Stimulated activated CD8-positive, alpha-beta memory T cell treated with anti-CD3 and anti-CD28 coated beads, Interleukin-4, amount 100 ng/mL, for 48 hours (primary cell): ENCODE results near the gene DRD2.

Source experiments
- DNase-seq: peaks from one replicate; pipeline ENCODE4 v3.0.0-alpha.2; 2020

DRD2 gene

GRCh38 chr11:113440816-113441215 is 34.4 kb downstream of the DRD2 start:
- DNase-seq: no peak

- no peak for DNase-seq
Measured at GRCh38 chr11:113436672-113437252, 38.4 kb downstream of the DRD2 start.

GRCh38 chr11:113435190-113435968 is 39.8 kb downstream of the DRD2 start:
- no peak for DNase-seq

- DNase-seq: no peak
Measured at GRCh38 chr11:113431746-113432145, 43.5 kb downstream of the DRD2 start.

- no peak for DNase-seq
Measured at GRCh38 chr11:113426686-113427085, 48.5 kb downstream of the DRD2 start.

GRCh38 chr11:113420808-113421207 is 54.4 kb downstream of the DRD2 start:
- no peak for DNase-seq

- DNase-seq: no peak
Measured at GRCh38 chr11:113419454-113420003, 55.7 kb downstream of the DRD2 start.

GRCh38 chr11:113417428-113417827 is 57.8 kb downstream of the DRD2 start:
- no peak for DNase-seq

- DNase-seq: no peak
Measured at GRCh38 chr11:113415343-113415742, 59.9 kb downstream of the DRD2 start.

GRCh38 chr11:113412675-113413074 is 62.5 kb downstream of the DRD2 start:
- no peak for DNase-seq

- DNase-seq: no peak
Measured at GRCh38 chr11:113411536-113411935, 63.7 kb downstream of the DRD2 start.

GRCh38 chr11:113410414-113411135 is 64.6 kb downstream of the DRD2 start:
- DNase-seq: no peak

- DNase-seq: no peak
Measured at GRCh38 chr11:113409526-113409925, 65.7 kb downstream of the DRD2 start.

- DNase-seq: no peak
Measured at GRCh38 chr11:113408887-113409286, 66.3 kb downstream of the DRD2 start.

- DNase-seq: no peak
Measured at GRCh38 chr11:113408206-113408605, 67.0 kb downstream of the DRD2 start.

GRCh38 chr11:113407163-113407562 is 68.0 kb downstream of the DRD2 start:
- no peak for DNase-seq

- DNase-seq: no peak
Measured at GRCh38 chr11:113405724-113406478, 69.3 kb downstream of the DRD2 start.

- no peak for DNase-seq
Measured at GRCh38 chr11:113404859-113405430, 70.3 kb downstream of the DRD2 start.

GRCh38 chr11:113401718-113402117 is 73.5 kb downstream of the DRD2 start:
- DNase-seq: no peak

- DNase-seq: no peak
Measured at GRCh38 chr11:113400631-113401230, 74.5 kb downstream of the DRD2 start.

GRCh38 chr11:113398669-113399430 is 76.3 kb downstream of the DRD2 start:
- DNase-seq: no peak
